OCI-LY7 (cell line): Measurements from ENCODE around the gene GCH1. TPM values are rescaled to one million over a fixed set of nuclear protein-coding genes. Genes with fewer than 3 reads are reported as not detected.

ENCODE experiments used
- BruUV-seq: library from RNA; stranded (reverse); fragments of 400-500 nt; replicated peaks from 2 replicates; lab custom pipeline; 2021; lab: Mats Ljungman, UMichigan
- CTCF ChIA-PET: fragments of 300-600 bp; sonication (Branson Sonifier 250); formaldehyde crosslinking; loops from one replicate; lab custom pipeline; 2022; ENCODE audit warnings: antibody characterized with exemption; ENCODE audit not compliant: unreplicated experiment; lab: Charles Lee
- POLR2A ChIA-PET: fragments of 300-600 bp; sonication (Branson Sonifier 250); formaldehyde crosslinking; loops from one replicate; lab custom pipeline; 2022; ENCODE audit warnings: antibody characterized with exemption; lab: Charles Lee
- DNase-seq: peaks from one replicate; pipeline ENCODE4 v3.0.0-alpha.2; 2015; ENCODE audit warnings: low spot score
- H2AFZ ChIP-seq: fragments of 200-600 bp; sonication (generic), shearing (Covaris generic); 2 replicates; pipeline ENCODE4 v1.6.1; 2014; ENCODE audit warnings: mild to moderate bottlenecking, antibody characterized with exemption, low read length, moderate library complexity
- H3K27ac ChIP-seq: fragments of 200-600 bp; sonication (generic); 2 replicates; pipeline ENCODE4 v1.5.1; 2014; ENCODE audit warnings: mixed run types, low read depth, mild to moderate bottlenecking, moderate library complexity, low read length, inconsistent platforms; ENCODE audit not compliant: poor library complexity, severe bottlenecking
- H3K36me3 ChIP-seq: fragments of 200-600 bp; sonication (generic); 2 replicates; pipeline ENCODE4 v1.6.1; 2014; ENCODE audit warnings: mild to moderate bottlenecking, antibody characterized with exemption, low read length, moderate library complexity, mixed read lengths; ENCODE audit not compliant: insufficient read depth
- H3K4me1 ChIP-seq: fragments of 200-600 bp; sonication (generic); 2 replicates; pipeline ENCODE4 v1.5.1; 2014; ENCODE audit warnings: mild to moderate bottlenecking, low read length; ENCODE audit not compliant: insufficient read depth, poor library complexity, severe bottlenecking
- H3K4me2 ChIP-seq: fragments of 200-600 bp; sonication (generic); 2 replicates; pipeline ENCODE4 v1.6.1; 2014; ENCODE audit warnings: mild to moderate bottlenecking, low read length
- H3K4me3 ChIP-seq: fragments of 200-600 bp; sonication (generic); 2 replicates; pipeline ENCODE4 v1.5.1; 2014; ENCODE audit warnings: mild to moderate bottlenecking, low read depth, low read length; ENCODE audit not compliant: poor library complexity, severe bottlenecking
- H3K79me2 ChIP-seq: fragments of 200-600 bp; sonication (generic); 2 replicates; pipeline ENCODE4 v1.6.1; 2016; ENCODE audit warnings: low read depth, mild to moderate bottlenecking, low read length, moderate library complexity, mixed read lengths; ENCODE audit not compliant: insufficient read depth
- H3K9me2 ChIP-seq: fragments of 200-600 bp; sonication (generic); 2 replicates; pipeline ENCODE4 v1.6.1; 2016; ENCODE audit warnings: mild to moderate bottlenecking, low read length, mixed read lengths; ENCODE audit not compliant: insufficient read depth
- H3K9me3 ChIP-seq: fragments of 200-600 bp; sonication (generic); 2 replicates; pipeline ENCODE4 v1.6.1; 2014; ENCODE audit warnings: mild to moderate bottlenecking, mixed run types, low read length, mixed read lengths
- H4K20me1 ChIP-seq: fragments of 200-600 bp; sonication (generic); 2 replicates; pipeline ENCODE4 v1.6.1; 2014; ENCODE audit warnings: mild to moderate bottlenecking, antibody characterized with exemption, low read length, moderate library complexity, mixed read lengths; ENCODE audit not compliant: insufficient read depth
- CTCF ChIP-seq: fragments of 200-600 bp; sonication (generic); conservative IDR thresholded peaks from 2 replicates; pipeline ENCODE4 v1.5.1; 2014; ENCODE audit warnings: mild to moderate bottlenecking, antibody characterized with exemption, low read length, moderate library complexity, mixed read lengths
- EZH2phosphoT487 ChIP-seq: fragments of 200-600 bp; sonication (generic); IDR thresholded peaks from 2 replicates; pipeline ENCODE4 v1.6.1; 2018; ENCODE audit warnings: low read depth, borderline replicate concordance, mild to moderate bottlenecking, mixed run types, antibody characterized with exemption, low read length, moderate library complexity, mixed read lengths
- intact Hi-C: fragments of 100-400 bp; cut with micrococcal nuclease; formaldehyde crosslinking; loops from one replicate; pipeline ENCODE4 v1.10.0; 2022; ENCODE audit not compliant: unreplicated experiment
- total RNA-seq, 2 experiments: library from RNA; depleted of rRNA in 1 of 2; stranded (reverse); fragments of >200 nt in 1 of 2; shearing (Covaris generic) in 1 of 2; gene quantifications; 2 replicates each; pipeline ENCODE4 v1.2.3, GENCODE V29; 2014 to 2022

Gene GCH1
- total RNA-seq, 2 experiments from 2014 or later, result 14.7 to 22.5 TPM

GRCh38 chr14:54933006-54933405 is 30.4 kb upstream of the GCH1 start:
- POLR2A ChIA-PET, result interaction anchor here (0.6 to 0.9 kb wide), 2 partner anchors 10 to 168 kb away, joined by 3 to 4 read pairs; no protein-coding TSS in a partner anchor
- H4K20me1 ChIP-seq, result no peaks in the 10 kb centered on the region
- no peak overlapping the region for H2AFZ ChIP-seq
- TF ChIP-seq EZH2phosphoT487, result no peak
- TF ChIP-seq CTCF, result no peak
- BruUV-seq, result no TSS peak
- H3K4me2 ChIP-seq, result no peak overlapping the region
- H3K79me2 ChIP-seq, result no peaks in the 10 kb centered on the region
- H3K27ac ChIP-seq, result no peak overlapping the region
- H3K9me2 ChIP-seq, result no peaks in the 10 kb centered on the region
- no peaks in the 10 kb centered on the region for H3K9me3 ChIP-seq
- DNase-seq, result no peak
- CTCF ChIA-PET, result no interaction called here
- no peaks in the 10 kb centered on the region for H3K4me1 ChIP-seq
- intact Hi-C loops, result no loop called here
- peaks cover 20% of the 10 kb centered on the region for H3K36me3 ChIP-seq
- H3K4me3 ChIP-seq, result no peak overlapping the region

GRCh38 chr14:54931598-54932340 is 29.1 kb upstream of the GCH1 start:
- TF ChIP-seq EZH2phosphoT487 (no peak), CTCF (no peak)
- H3K36me3 ChIP-seq, result peaks cover 8% of the 10 kb centered on the region
- H3K79me2 ChIP-seq, result no peaks in the 10 kb centered on the region
- no peaks in the 10 kb centered on the region for H3K4me1 ChIP-seq
- no TSS peak for BruUV-seq
- no peak for DNase-seq
- ChIA-PET CTCF (no interaction called here), POLR2A (no interaction called here)
- no peak overlapping the region for H3K4me3 ChIP-seq
- no peaks in the 10 kb centered on the region for H3K9me3 ChIP-seq
- no peak overlapping the region for H3K27ac ChIP-seq
- H4K20me1 ChIP-seq, result no peaks in the 10 kb centered on the region
- no peaks in the 10 kb centered on the region for H3K9me2 ChIP-seq
- no peak overlapping the region for H2AFZ ChIP-seq
- intact Hi-C loops, result no loop called here
- no peak overlapping the region for H3K4me2 ChIP-seq

- BruUV-seq, result no TSS peak
- H3K9me3 ChIP-seq, result no peaks in the 10 kb centered on the region
- no peak overlapping the region for H2AFZ ChIP-seq
- intact Hi-C loops, result no loop called here
- H3K79me2 ChIP-seq, result no peaks in the 10 kb centered on the region
- no peak overlapping the region for H3K4me3 ChIP-seq
- H3K36me3 ChIP-seq, result peaks cover 2% of the 10 kb centered on the region; the same call in 1 of the 2 replicates
- no peak overlapping the region for H3K27ac ChIP-seq
- H3K9me2 ChIP-seq, result no peaks in the 10 kb centered on the region
- CTCF ChIA-PET, result no interaction called here
- no peaks in the 10 kb centered on the region for H4K20me1 ChIP-seq
- no peaks in the 10 kb centered on the region for H3K4me1 ChIP-seq
- TF ChIP-seq CTCF (no peak), EZH2phosphoT487 (no peak)
- DNase-seq, result no peak
- no peak overlapping the region for H3K4me2 ChIP-seq
- POLR2A ChIA-PET, result no interaction called here
Observed at GRCh38 chr14:54931101-54931500, 28.5 kb upstream of the GCH1 start.
